Measurements from ENCODE around the gene TTC28.

DNA sequence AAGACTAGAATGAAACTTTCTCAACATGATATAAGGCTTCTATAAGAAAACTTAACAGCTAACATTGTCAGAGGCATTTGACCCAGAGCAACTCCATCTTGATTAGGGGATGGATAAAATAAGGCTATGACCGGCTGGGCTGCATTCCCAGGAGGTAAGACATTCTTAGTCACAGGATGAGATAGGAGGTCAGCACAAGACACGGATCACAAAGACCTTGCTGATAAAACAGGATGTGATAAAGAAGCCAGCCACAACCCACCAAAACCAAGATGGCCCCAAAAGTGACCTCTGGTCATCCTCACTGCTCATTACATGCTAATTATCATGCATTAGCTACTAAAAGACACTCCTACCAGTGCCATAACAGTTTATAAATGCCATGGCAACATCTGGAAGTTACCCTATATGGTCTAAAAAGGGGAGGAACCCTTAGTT is 135.2 kb downstream of the TTC28 start:
- TF ChIP-seq, protein P1, sequence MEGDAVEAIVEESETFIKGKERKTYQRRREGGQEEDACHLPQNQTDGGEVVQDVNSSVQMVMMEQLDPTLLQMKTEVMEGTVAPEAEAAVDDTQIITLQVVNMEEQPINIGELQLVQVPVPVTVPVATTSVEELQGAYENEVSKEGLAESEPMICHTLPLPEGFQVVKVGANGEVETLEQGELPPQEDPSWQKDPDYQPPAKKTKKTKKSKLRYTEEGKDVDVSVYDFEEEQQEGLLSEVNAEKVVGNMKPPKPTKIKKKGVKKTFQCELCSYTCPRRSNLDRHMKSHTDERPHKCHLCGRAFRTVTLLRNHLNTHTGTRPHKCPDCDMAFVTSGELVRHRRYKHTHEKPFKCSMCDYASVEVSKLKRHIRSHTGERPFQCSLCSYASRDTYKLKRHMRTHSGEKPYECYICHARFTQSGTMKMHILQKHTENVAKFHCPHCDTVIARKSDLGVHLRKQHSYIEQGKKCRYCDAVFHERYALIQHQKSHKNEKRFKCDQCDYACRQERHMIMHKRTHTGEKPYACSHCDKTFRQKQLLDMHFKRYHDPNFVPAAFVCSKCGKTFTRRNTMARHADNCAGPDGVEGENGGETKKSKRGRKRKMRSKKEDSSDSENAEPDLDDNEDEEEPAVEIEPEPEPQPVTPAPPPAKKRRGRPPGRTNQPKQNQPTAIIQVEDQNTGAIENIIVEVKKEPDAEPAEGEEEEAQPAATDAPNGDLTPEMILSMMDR (IDR thresholded peaks at IDR 0.05; ENCODE audit: low read depth, low read length) = no peak
- TF ChIP-seq POLR2A (IDR thresholded peaks at IDR 0.05; ENCODE audit: extremely low read depth, insufficient read length) = no peak
- TF ChIP-seq, protein P2, sequence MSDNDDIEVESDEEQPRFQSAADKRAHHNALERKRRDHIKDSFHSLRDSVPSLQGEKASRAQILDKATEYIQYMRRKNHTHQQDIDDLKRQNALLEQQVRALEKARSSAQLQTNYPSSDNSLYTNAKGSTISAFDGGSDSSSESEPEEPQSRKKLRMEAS (IDR thresholded peaks at IDR 0.05; ENCODE audit: low read depth, low read length) = no peak

Data from NB4 (cell line).